K562 (cell line): ENCODE measurements around the gene RNF151. TPM values are rescaled to one million over a fixed set of nuclear protein-coding genes. Genes with fewer than 3 reads are reported as not detected.

ENCODE experiments used
- ATAC-seq: fragments of 200-7000 bp; cut with Tn5 transposase; 3 replicates; pipeline ENCODE4 v1.9.1; 2020; ENCODE audit warnings: moderate library complexity
- BruUV-seq: library from RNA; stranded (reverse); fragments of 400-500 nt; replicated peaks from 2 replicates; lab custom pipeline; 2021; lab: Mats Ljungman, UMichigan
- CTCF ChIA-PET: fragments of 300-600 bp; formaldehyde crosslinking; extraction: SDS; loops from one replicate; lab custom pipeline; 2021; ENCODE audit warnings: low intra/inter-chr PET ratio; lab: Yijun Ruan, JAX
- POLR2A ChIA-PET: fragments of 300-600, 350-650 bp; sonication (Branson Sonifier 250); formaldehyde crosslinking; extraction: SDS; loops from one replicate; lab custom pipeline; 2021; ENCODE audit warnings: antibody characterized with exemption, inconsistent platforms; lab: Yijun Ruan, JAX
- DNase-seq, 4 experiments: peaks; one replicate each; pipeline versions ENCODE4 v3.0.0 to v3.0.0-alpha.2; 2011 to 2018; ENCODE audit warnings: low spot score in 3 of 4, mixed read lengths in 3 of 4; ENCODE audit errors: extremely low read depth in 1 of 4
- FAIRE-seq: peaks from 2 replicates; lab custom pipeline; 2011; peaks lifted over from hg19 to GRCh38; lab: Jason Lieb, UNC
- H2AFZ ChIP-seq: 2 replicates; pipeline ENCODE4 v1.6.0; 2011; ENCODE audit warnings: low read depth, low read length, control low read depth, inconsistent platforms
- H3K27ac ChIP-seq: fragments of 200-600 bp; 3 replicates; pipeline ENCODE4 v1.8.0; 2011; ENCODE audit warnings: low read depth, mild to moderate bottlenecking, control low read depth, inconsistent platforms, low read length, moderate library complexity, mixed read lengths; ENCODE audit errors: extremely low read depth
- H3K27me3 ChIP-seq, 2 experiments: fragments of 300-600 bp in 1 of 2; 2 replicates in 1 of 2; 3 replicates in 1 of 2; pipeline versions ENCODE4 v1.6.0 to v1.8.0; 2011; ENCODE audit warnings: inconsistent platforms in 2 of 2, low read length in 2 of 2, mild to moderate bottlenecking in 1 of 2, mixed read lengths in 1 of 2, moderate library complexity in 1 of 2; ENCODE audit not compliant: control insufficient read depth in 2 of 2, insufficient read depth in 2 of 2
- H3K36me3 ChIP-seq: fragments of 300-600 bp; 3 replicates; pipeline ENCODE4 v1.8.0; 2011; ENCODE audit warnings: mild to moderate bottlenecking, low read length, inconsistent platforms; ENCODE audit not compliant: control insufficient read depth, insufficient read depth
- H3K4me1 ChIP-seq, 2 experiments: fragments of 200-600 bp in 1 of 2; replicated peaks in 1 of 2; 2 replicates in 1 of 2; 3 replicates in 1 of 2; pipeline versions ENCODE4 v1.5.1 to v1.8.0; 2011; ENCODE audit warnings: inconsistent platforms in 2 of 2, low read length in 2 of 2, mild to moderate bottlenecking in 1 of 2, mixed read lengths in 1 of 2, moderate library complexity in 1 of 2; ENCODE audit not compliant: control insufficient read depth in 2 of 2, insufficient read depth in 2 of 2
- H3K4me2 ChIP-seq: 2 replicates; pipeline ENCODE4 v1.6.1; 2011; ENCODE audit warnings: low read length, control low read depth, inconsistent platforms, mixed read lengths; ENCODE audit not compliant: insufficient read depth
- H3K4me3 ChIP-seq: fragments of 200-600 bp; sonication (generic), shearing (Covaris generic); 2 replicates; pipeline ENCODE4 v1.5.1; 2016; ENCODE audit warnings: control low read depth, inconsistent platforms
- H3K79me2 ChIP-seq: fragments of 200-600 bp; 3 replicates; pipeline ENCODE4 v1.8.0; 2011; ENCODE audit warnings: low read length, inconsistent platforms; ENCODE audit not compliant: control insufficient read depth, insufficient read depth
- H3K9ac ChIP-seq, 2 experiments: 2 replicates each; pipeline versions ENCODE4 v1.6.0 to v1.6.1; 2011; ENCODE audit warnings: low read depth in 2 of 2, low read length in 2 of 2, control low read depth in 1 of 2, inconsistent platforms in 1 of 2, mild to moderate bottlenecking in 1 of 2, mixed read lengths in 1 of 2; ENCODE audit not compliant: insufficient read depth in 1 of 2
- H3K9me1 ChIP-seq: one replicate; pipeline ENCODE4 v1.6.0; 2011; ENCODE audit warnings: inconsistent platforms, mild to moderate bottlenecking, low read length, moderate library complexity; ENCODE audit not compliant: control insufficient read depth, insufficient read depth
- H3K9me3 ChIP-seq: replicated peaks from 2 replicates; pipeline ENCODE4 v1.5.1; 2011; ENCODE audit warnings: low read depth, low read length, inconsistent platforms; ENCODE audit not compliant: control insufficient read depth, insufficient read depth
- H4K20me1 ChIP-seq: replicated peaks from 2 replicates; pipeline ENCODE4 v1.6.1; 2011; ENCODE audit warnings: low read length, inconsistent platforms, mixed read lengths; ENCODE audit not compliant: control insufficient read depth, insufficient read depth
- SRSF1 ChIP-seq: fragments of 200-400 bp; formaldehyde crosslinking; IDR thresholded peaks from 2 replicates; pipeline ENCODE4 v1.6.1; 2017; ENCODE audit warnings: mild to moderate bottlenecking, low read depth, low read length, moderate library complexity
- ZNF232 ChIP-seq: sonication (generic); formaldehyde crosslinking; IDR thresholded peaks from 2 replicates; pipeline ENCODE4 v1.8.0; 2022; ENCODE audit warnings: mild to moderate bottlenecking, missing genetic modification reagents
- WGBS: fragments of 100-300 bp; shearing (Covaris generic); methylation state at CpG from one replicate; pipeline ENCODE4 v1.1.6; 2016; ENCODE audit warnings: low coverage, mixed read lengths; ENCODE audit not compliant: insufficient coverage; ENCODE audit errors: missing lambda C conversion rate; 5-methylcytosine and 5-hydroxymethylcytosine counted together
- in situ Hi-C: fragments of 300-500 bp; cut with MboI; formaldehyde crosslinking; loops from 4 replicates; pipeline ENCODE4 v1.15.0; 2018; ENCODE audit warnings: inconsistent platforms, mixed read lengths
- intact Hi-C: fragments of 100-400 bp; cut with micrococcal nuclease; formaldehyde crosslinking; loops from 2 replicates; pipeline ENCODE4 v1.14.2; 2022
- polyA plus RNA-seq, 8 experiments: library from polyadenylated mRNA; depleted of rRNA in 4 of 8; stranded (reverse) in 5 of 8; unstranded in 3 of 8; fragments of >200 nt; fragmentation: Nextera tagmentation in 2 of 8; fragmentation: Illumina TruSeq in 1 of 8; extraction: Ambion mirVana in 2 of 8; extraction: Trizol in 1 of 8; gene quantifications; 2 replicates each; pipeline versions ENCODE4 v1.2.1 to v1.2.3, GENCODE V29; 2011 to 2014; ENCODE audit warnings: inconsistent platforms in 1 of 8, missing spikeins in 1 of 8
- total RNA-seq, 7 experiments: library from RNA; depleted of rRNA in 6 of 7; stranded (reverse); fragments of >200 nt in 6 of 7; fragmentation: Illumina TruSeq in 2 of 7; extraction: Trizol in 2 of 7; gene quantifications; 2 replicates each; pipeline versions ENCODE4 v1.2.1 to v1.2.3, GENCODE V29; 2011 to 2021; ENCODE audit warnings: low replicate concordance in 1 of 7
- TF ChIP-seq, protein P1 (sequence below): sonication (generic); formaldehyde crosslinking; IDR thresholded peaks from 2 replicates; pipeline ENCODE4 v1.8.1; 2022; ENCODE audit warnings: missing genetic modification reagents
- TF ChIP-seq, protein P2 (sequence below): fragments of 450-650 bp; formaldehyde crosslinking; conservative IDR thresholded peaks from 2 replicates; pipeline ENCODE4 v1.4.0; 2022; ENCODE audit warnings: mild to moderate bottlenecking, missing genetic modification characterization
- TF ChIP-seq, protein P3 (sequence below): fragments of 250-450 bp; sonication (Bioruptor Pico); IDR thresholded peaks from 2 replicates; pipeline ENCODE4 v1.5.0; 2020; ENCODE audit warnings: mild to moderate bottlenecking, borderline replicate concordance
- TF ChIP-seq, protein P4 (sequence below): fragments of 250-450 bp; sonication (Bioruptor Pico); IDR thresholded peaks from 2 replicates; pipeline ENCODE4 v1.5.0; 2021; ENCODE audit warnings: mild to moderate bottlenecking, moderate library complexity

RNF151 gene
- total and polyA plus RNA-seq, 9 of the 15 experiments (the other 6 are each of a cell fraction or from before 2014, with no cell fraction given): not detected

DNA sequence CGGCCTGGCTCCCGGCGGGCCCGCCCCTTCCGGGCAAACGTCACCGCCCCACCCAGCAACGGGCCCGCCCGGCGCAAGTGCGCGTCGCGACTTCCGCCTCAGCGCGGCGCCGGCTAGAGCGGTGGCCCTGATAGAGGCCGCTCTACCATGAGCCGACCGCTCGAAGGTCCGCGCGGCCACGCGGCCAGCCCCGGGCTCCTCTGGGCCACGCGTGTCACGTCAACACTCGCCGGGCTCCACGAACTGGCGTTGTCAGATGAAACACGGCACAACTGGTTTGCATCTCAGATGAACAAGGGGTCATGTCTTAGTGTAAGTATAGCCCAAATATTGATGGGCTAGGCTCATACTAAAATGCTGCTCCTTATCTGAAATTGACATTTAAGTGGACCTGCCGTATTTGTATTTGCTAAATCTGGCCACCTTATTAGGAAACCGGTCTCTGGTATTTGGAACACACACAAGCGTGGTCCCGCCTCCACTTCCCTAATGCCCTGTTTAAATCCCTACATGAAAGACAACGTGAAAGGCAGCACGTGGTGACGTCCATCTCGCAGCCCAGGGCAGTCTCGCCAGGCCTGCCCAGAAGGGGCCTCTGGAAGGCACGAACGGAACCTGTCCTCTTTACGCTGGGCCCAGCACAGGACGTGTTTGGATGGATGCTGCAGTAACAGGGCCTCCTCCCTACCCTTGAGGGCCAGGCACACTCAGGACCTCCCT lies 43.3 kb downstream of the RNF151 start, which contains the start of gene ZNF598:
ZNF598 (minus strand) TSS at position 31 of the 720 bp plus-strand sequence.
- Histone ChIP-seq H3K27ac (peak within 1 kb of the TSS; percentile 91), H3K9me3 (no peaks in the 10 kb centered on the region), H4K20me1 (peaks cover 30% of the 10 kb centered on the region; the same call in 1 of the 2 replicates), H3K4me3 (peak within 1 kb of the TSS; percentile 99), H3K9me1 (peaks cover 19% of the 10 kb centered on the region), H3K4me1 (peaks cover 20 to 60% of the 10 kb centered on the region in 2 experiments), H3K27me3 (no peaks in the 10 kb centered on the region), H3K36me3 (peaks cover 34% of the 10 kb centered on the region; the same call in 2 of the 3 replicates), H2AFZ (peak within 1 kb of the TSS; percentile 65), H3K79me2 (peaks cover 59% of the 10 kb centered on the region), H3K9ac (peak within 1 kb of the TSS; percentile 92 to 99), H3K4me2 (peak within 1 kb of the TSS; percentile 100)
- DNase-seq (peak; percentile 90 to 95 (median 90)), FAIRE-seq (peak; percentile 40), ATAC-seq (peak; percentile 91)
- intact Hi-C loops (loop anchor here (2.0 kb wide), 1 partner anchor 17 kb away; no protein-coding TSS in a partner anchor), in situ Hi-C loops (no loop called here)
- under 1% methylated on average over 40 of the region's 52 CpGs for WGBS
- BruUV-seq: TSS peak; percentile 97
- ChIA-PET CTCF (no interaction called here), POLR2A (interaction anchor here (2.6 kb wide), 1 partner anchor 13 kb away, joined by 13 read pairs; no protein-coding TSS in a partner anchor)
- TF ChIP-seq, protein P1, sequence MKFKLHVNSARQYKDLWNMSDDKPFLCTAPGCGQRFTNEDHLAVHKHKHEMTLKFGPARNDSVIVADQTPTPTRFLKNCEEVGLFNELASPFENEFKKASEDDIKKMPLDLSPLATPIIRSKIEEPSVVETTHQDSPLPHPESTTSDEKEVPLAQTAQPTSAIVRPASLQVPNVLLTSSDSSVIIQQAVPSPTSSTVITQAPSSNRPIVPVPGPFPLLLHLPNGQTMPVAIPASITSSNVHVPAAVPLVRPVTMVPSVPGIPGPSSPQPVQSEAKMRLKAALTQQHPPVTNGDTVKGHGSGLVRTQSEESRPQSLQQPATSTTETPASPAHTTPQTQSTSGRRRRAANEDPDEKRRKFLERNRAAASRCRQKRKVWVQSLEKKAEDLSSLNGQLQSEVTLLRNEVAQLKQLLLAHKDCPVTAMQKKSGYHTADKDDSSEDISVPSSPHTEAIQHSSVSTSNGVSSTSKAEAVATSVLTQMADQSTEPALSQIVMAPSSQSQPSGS (CRISPR knock-in tag): no peak
- TF ChIP-seq, protein P2, sequence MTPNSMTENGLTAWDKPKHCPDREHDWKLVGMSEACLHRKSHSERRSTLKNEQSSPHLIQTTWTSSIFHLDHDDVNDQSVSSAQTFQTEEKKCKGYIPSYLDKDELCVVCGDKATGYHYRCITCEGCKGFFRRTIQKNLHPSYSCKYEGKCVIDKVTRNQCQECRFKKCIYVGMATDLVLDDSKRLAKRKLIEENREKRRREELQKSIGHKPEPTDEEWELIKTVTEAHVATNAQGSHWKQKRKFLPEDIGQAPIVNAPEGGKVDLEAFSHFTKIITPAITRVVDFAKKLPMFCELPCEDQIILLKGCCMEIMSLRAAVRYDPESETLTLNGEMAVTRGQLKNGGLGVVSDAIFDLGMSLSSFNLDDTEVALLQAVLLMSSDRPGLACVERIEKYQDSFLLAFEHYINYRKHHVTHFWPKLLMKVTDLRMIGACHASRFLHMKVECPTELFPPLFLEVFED: no peak
- TF ChIP-seq SRSF1 (no peak), ZNF232 (CRISPR knock-in tag) (no peak)
- TF ChIP-seq, protein P3, sequence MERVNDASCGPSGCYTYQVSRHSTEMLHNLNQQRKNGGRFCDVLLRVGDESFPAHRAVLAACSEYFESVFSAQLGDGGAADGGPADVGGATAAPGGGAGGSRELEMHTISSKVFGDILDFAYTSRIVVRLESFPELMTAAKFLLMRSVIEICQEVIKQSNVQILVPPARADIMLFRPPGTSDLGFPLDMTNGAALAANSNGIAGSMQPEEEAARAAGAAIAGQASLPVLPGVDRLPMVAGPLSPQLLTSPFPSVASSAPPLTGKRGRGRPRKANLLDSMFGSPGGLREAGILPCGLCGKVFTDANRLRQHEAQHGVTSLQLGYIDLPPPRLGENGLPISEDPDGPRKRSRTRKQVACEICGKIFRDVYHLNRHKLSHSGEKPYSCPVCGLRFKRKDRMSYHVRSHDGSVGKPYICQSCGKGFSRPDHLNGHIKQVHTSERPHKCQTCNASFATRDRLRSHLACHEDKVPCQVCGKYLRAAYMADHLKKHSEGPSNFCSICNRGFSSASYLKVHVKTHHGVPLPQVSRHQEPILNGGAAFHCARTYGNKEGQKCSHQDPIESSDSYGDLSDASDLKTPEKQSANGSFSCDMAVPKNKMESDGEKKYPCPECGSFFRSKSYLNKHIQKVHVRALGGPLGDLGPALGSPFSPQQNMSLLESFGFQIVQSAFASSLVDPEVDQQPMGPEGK: no peak
- TF ChIP-seq, protein P4, sequence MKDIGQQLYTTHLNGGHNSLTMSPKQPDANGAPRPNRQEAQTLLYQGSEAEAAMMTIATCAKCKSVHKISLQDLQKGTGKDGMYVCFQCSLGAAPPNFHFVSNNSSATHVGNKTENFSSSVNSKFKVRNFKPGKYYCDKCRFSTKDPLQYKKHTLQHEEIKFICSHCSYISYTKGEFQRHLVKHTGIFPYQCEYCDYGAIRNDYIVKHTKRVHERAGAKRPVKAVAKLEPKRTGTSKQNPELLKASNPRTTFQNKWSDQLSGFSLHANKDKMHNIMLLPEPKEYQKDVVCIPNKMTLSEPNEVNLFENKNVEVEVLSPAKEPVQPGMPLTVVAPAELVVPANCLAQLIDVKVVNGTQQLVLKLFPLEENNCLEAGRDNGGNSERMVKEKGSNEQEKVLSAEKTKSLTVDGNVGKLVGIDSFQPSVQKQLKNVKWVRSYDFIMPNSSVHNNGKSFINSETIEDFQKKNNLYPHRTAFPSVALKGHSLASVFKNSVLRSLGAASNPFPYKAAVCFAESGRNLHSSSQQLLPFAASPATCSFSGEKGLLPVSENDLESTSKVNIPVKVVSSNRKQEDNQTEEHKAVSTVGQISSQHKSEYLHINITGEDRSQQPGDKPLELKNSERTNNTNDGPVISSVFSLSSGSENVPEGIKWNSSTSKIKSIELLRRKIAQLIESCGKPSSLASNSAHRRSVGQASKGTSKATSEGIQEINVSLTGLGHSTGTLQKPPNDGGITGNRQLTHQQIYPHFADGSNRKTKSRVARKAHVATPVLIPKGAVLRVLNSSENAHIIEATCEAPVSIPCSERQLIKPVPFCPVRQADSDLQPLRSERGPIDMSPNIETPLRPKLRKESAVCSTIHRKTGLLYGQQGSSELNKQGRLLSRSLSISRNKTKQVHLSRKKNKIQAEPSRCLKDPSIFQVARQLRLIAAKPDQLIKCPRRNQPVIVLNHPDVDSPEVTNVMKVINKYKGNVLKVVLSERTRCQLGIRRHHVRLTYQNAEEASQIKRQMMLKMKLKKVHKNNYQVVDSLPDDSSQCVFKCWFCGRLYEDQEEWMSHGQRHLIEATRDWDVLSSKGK (CRISPR knock-in tag): no peak
